Spleen (tissue), 11 donors: ENCODE measurements around the gene ARFGEF3. TPM values are rescaled to one million over a fixed set of nuclear protein-coding genes. Genes with fewer than 3 reads are reported as not detected.

ENCODE experiments used
- DNase-seq: peaks from one replicate; pipeline ENCODE4 v3.0.0-alpha.2; 2020
- H3K27ac ChIP-seq, 8 donors: fragments of 200-600 bp; sonication (generic) in 7 of 8; 1 replicate in 4 of 8; 2 replicates in 4 of 8; pipeline versions ENCODE4 v1.5.0 to v1.8.0; 2016 to 2021; ENCODE audit warnings: inconsistent platforms in 4 of 8, mild to moderate bottlenecking in 4 of 8, moderate library complexity in 1 of 8
- H3K27me3 ChIP-seq, 7 donors: fragments of 200-600 bp; sonication (generic) in 6 of 7; replicated peaks in 1 of 7; 1 replicate in 4 of 7; 2 replicates in 3 of 7; pipeline versions ENCODE4 v1.5.0 to v1.8.0; 2016 to 2021; ENCODE audit warnings: inconsistent platforms in 3 of 7, mild to moderate bottlenecking in 1 of 7
- H3K36me3 ChIP-seq, 6 donors: fragments of 200-600 bp; sonication (generic) in 5 of 6; 1 replicate in 4 of 6; 2 replicates in 2 of 6; pipeline versions ENCODE4 v1.5.0 to v1.8.0; 2016 to 2021; ENCODE audit warnings: inconsistent platforms in 2 of 6
- H3K4me1 ChIP-seq, 6 donors: fragments of 200-600 bp; sonication (generic) in 5 of 6; 1 replicate in 3 of 6; 2 replicates in 3 of 6; pipeline versions ENCODE4 v1.5.0 to v1.8.0; 2016 to 2021; ENCODE audit warnings: inconsistent platforms in 3 of 6
- H3K4me3 ChIP-seq, 8 donors: fragments of 200-600 bp; sonication (generic) in 7 of 8; 1 replicate in 4 of 8; 2 replicates in 4 of 8; pipeline versions ENCODE4 v1.5.0 to v1.8.0; 2016 to 2021; ENCODE audit warnings: inconsistent platforms in 4 of 8, mild to moderate bottlenecking in 4 of 8, moderate library complexity in 2 of 8
- H3K9me3 ChIP-seq, 8 donors: fragments of 200-600 bp; sonication (generic) in 7 of 8; 1 replicate in 4 of 8; 2 replicates in 4 of 8; pipeline versions ENCODE4 v1.5.0 to v1.8.0; 2016 to 2021; ENCODE audit warnings: inconsistent platforms in 4 of 8
- POLR2A ChIP-seq, 3 donors: fragments of 450-650 bp; IDR thresholded peaks; one replicate each; pipeline ENCODE4 v1.5.1; 2017; ENCODE audit warnings: antibody characterized with exemption in 3 of 3, mild to moderate bottlenecking in 1 of 3
- POLR2AphosphoS5 ChIP-seq, 3 donors: sonication (generic); formaldehyde crosslinking; IDR thresholded peaks; one replicate each; pipeline ENCODE4 v1.5.1; 2017; ENCODE audit warnings: antibody characterized with exemption in 3 of 3
- WGBS, 5 donors: extraction: QIAGEN DNeasy Blood & Tissue Kit in 3 of 5; methylation state at CpG; one replicate each; pipeline versions ENCODE4 v1.1.5 to v1.1.7; 2013 to 2018; 5-methylcytosine and 5-hydroxymethylcytosine counted together
- intact Hi-C: fragments of 100-400 bp; cut with DNase I; formaldehyde crosslinking; loops from one replicate; pipeline ENCODE4 v1.15.0; 2023; ENCODE audit warnings: low total_unique reads
- polyA plus RNA-seq, 3 donors: library from polyadenylated mRNA; stranded (reverse); fragments of 200-250 nt; gene quantifications; one replicate each; pipeline ENCODE4 v1.2.1, GENCODE V29; 2013
- total RNA-seq, 7 donors: library from RNA; depleted of rRNA in 3 of 7; stranded (reverse); fragments of >200 nt in 3 of 7; fragmentation: NEBNext Ultra II Directional in 4 of 7; extraction: Animal tissue kit (Norgen Biotek cat#: 25700) in 4 of 7; gene quantifications; one replicate each; pipeline versions ENCODE4 v1.1.0 to v1.2.1, GENCODE V29; 2016 to 2021
- TF ChIP-seq, protein P1 (sequence below), 11 experiments: fragments of 200-600 bp in 7 of 11; fragments of 450-650 bp in 4 of 11; sonication (generic) in 4 of 11; IDR thresholded peaks in 8 of 11; conservative IDR thresholded peaks in 3 of 11; 1 replicate in 7 of 11; 2 replicates in 4 of 11; pipeline versions ENCODE4 v1.4.0 to v1.8.0; 2016 to 2021; ENCODE audit warnings: antibody characterized with exemption in 11 of 11, inconsistent platforms in 4 of 11, mild to moderate bottlenecking in 1 of 11
- donor health status: healthy with polysubstance abuse.
- donor health status: DM: no; HTN: no; CAD: no; lungs with moderate emphysema.
- donor health status: DM: no; HTN: no; CAD: no.
- donor health status: Bipolar disorder and iron deficiency.
- donor health status: healthy.
- donor health status: DM: no; HTN: no; CAD: no.
- donor health status: DM: yes; HTN: yes; CAD: no.

Gene ARFGEF3
- total and polyA plus RNA-seq, 10 donors = 0.09 to 3.1 (median 1.7) TPM

DNA sequence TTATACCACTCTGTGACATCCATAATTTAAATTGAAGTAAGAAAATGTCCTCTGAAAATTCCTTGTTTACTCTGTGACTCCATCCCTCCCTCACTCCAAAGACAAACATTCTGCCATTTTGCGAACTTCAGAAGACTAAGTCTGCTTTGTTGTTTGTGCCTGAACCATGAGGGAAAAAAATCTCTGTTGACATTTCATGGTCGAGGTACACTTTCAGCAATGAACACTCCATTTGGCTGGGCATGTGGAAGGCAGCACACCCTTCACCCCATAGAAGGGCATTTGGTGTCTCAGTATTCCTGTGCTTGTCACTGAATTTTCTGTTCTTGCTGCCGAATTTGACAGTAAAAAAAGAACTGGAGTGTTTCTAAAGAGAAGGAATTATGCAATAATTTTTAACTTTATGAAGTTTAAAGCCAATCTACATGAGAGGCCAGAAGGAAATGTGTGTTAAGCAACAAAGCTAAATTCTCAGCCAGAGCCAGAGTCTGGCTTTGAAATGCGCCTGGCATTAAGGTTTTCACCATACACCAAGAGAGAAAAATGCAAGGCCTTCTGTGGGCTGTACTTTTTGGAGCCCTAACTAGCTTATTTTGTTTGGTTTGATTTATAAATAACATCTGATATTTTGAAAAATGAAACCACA lies 61.3 kb downstream of the ARFGEF3 start:
- H3K36me3 ChIP-seq = no peaks in the 10 kb centered on the region
- H3K27ac ChIP-seq = no peak overlapping the region
- 62 to 74% (median 69%) methylated on average over 4 of the region's 4 CpGs for WGBS, 5 donors
- no peaks in the 10 kb centered on the region for H3K4me1 ChIP-seq
- no peak for DNase-seq
- no peaks in the 10 kb centered on the region for H3K9me3 ChIP-seq
- no peak overlapping the region for H3K4me3 ChIP-seq
- intact Hi-C loops = no loop called here
- TF ChIP-seq POLR2A (IDR thresholded peaks at IDR 0.05) (no peak), POLR2AphosphoS5 (IDR thresholded peaks at IDR 0.05) (no peak)
- TF ChIP-seq, protein P1, sequence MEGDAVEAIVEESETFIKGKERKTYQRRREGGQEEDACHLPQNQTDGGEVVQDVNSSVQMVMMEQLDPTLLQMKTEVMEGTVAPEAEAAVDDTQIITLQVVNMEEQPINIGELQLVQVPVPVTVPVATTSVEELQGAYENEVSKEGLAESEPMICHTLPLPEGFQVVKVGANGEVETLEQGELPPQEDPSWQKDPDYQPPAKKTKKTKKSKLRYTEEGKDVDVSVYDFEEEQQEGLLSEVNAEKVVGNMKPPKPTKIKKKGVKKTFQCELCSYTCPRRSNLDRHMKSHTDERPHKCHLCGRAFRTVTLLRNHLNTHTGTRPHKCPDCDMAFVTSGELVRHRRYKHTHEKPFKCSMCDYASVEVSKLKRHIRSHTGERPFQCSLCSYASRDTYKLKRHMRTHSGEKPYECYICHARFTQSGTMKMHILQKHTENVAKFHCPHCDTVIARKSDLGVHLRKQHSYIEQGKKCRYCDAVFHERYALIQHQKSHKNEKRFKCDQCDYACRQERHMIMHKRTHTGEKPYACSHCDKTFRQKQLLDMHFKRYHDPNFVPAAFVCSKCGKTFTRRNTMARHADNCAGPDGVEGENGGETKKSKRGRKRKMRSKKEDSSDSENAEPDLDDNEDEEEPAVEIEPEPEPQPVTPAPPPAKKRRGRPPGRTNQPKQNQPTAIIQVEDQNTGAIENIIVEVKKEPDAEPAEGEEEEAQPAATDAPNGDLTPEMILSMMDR (IDR thresholded peaks at IDR 0.05 in 8 of 11, conservative IDR thresholded peaks at IDR 0.05 in 3 of 11) = no peak
- peaks cover 0 to 3% (median 0%) of the 10 kb centered on the region in 7 donors for H3K27me3 ChIP-seq

DNA sequence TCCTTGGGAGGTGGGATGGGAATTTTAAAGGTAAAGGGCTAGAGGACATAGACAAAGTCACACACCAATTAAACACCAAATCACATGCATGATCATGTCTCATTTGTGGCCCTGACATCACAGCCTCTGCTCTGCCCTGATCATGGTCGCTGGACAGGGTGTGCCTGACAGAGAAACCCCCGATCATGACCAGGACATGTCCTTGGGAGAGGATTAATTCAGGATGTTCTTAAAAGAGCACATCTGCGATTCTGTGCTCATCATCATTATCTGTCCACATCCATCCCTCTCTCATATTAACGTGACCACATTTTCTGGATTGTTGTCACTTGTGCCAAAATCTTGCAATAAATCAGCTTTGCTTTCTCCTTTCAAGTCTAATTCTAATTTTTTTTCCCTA lies 64.2 kb downstream of the ARFGEF3 start:
- no peak for DNase-seq
- Histone ChIP-seq H3K36me3 (no peaks in the 10 kb centered on the region), H3K9me3 (no peaks in the 10 kb centered on the region), H3K4me1 (no peaks in the 10 kb centered on the region), H3K27ac (no peak overlapping the region), H3K27me3 (peaks cover 0 to 3% (median 0%) of the 10 kb centered on the region in 7 donors), H3K4me3 (no peak overlapping the region)
- intact Hi-C loops = no loop called here
- WGBS, 5 donors = 58 to 82% (median 74%) methylated on average over 4 of the region's 4 CpGs
- TF ChIP-seq POLR2AphosphoS5 (IDR thresholded peaks at IDR 0.05) = no peak
- no peak for TF ChIP-seq POLR2A (IDR thresholded peaks at IDR 0.05)
- TF ChIP-seq, protein P1 (IDR thresholded peaks at IDR 0.05 in 8 of 11, conservative IDR thresholded peaks at IDR 0.05 in 3 of 11) = no peak

DNA sequence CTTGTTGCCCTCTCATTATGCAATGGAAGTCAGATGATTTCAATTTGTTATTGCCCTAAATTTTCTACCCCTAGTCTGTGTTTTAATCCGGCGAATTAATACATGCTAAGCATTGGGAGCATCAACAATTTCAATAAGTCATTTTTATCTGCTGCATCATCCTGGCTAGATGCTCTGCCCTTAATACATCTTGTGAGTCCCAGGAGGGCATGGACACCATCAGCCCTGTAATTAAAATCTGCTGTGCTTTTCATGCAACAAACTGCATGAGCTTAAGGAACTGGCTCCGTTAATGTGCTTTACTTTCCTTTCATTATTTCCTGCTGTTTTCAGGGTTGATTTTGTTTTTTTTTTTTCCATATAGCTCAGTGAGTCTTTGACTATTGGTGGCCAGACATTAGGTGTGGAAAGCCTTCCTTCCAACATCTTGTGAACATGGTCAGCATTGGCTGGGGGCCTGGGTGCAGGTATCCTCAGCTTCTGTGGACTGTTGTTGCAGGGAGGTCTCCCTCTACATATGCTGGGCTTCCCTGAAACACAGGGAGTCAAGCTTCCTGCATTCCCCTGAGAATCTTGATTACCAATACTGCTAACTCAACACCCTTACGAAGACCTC lies 65.1 kb downstream of the ARFGEF3 start:
- WGBS, 5 donors = 83 to 92% (median 90%) methylated on average over 4 of the region's 4 CpGs
- TF ChIP-seq, protein P1 (IDR thresholded peaks at IDR 0.05 in 8 of 11, conservative IDR thresholded peaks at IDR 0.05 in 3 of 11) = no peak
- TF ChIP-seq POLR2A (IDR thresholded peaks at IDR 0.05) (no peak), POLR2AphosphoS5 (IDR thresholded peaks at IDR 0.05) (no peak)
- no peak overlapping the region for H3K27ac ChIP-seq
- intact Hi-C loops = no loop called here
- no peaks in the 10 kb centered on the region for H3K36me3 ChIP-seq
- no peaks in the 10 kb centered on the region for H3K9me3 ChIP-seq
- peaks cover 0 to 3% (median 0%) of the 10 kb centered on the region in 7 donors for H3K27me3 ChIP-seq
- H3K4me1 ChIP-seq = no peaks in the 10 kb centered on the region
- no peak for DNase-seq
- H3K4me3 ChIP-seq = no peak overlapping the region

DNA sequence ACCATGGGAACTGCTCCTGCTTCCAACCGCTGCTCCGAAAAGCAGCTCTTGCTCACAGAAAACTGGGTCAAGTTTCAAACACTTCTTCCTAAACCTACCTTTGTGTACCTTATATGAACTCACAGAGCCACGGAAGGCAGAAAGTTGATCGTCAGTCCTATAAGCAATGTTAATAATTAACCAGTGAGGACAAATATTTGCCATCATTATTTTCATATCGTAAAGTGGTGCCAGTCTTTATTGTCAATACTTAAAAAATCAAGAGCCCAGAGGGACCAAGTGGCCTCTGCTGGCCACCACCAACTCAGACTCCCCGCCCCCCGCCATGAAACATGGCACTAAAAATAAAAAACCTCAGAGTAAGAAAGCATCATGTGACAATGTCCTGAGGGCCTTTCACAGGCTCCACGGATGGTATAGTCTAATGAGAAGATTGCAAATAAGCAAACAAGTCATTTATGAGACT lies 65.6 kb downstream of the ARFGEF3 start:
- no peak overlapping the region for H3K27ac ChIP-seq
- intact Hi-C loops = no loop called here
- H3K27me3 ChIP-seq = peaks cover 0 to 3% (median 0%) of the 10 kb centered on the region in 7 donors
- 85 to 96% (median 90%) methylated on average over 8 of the region's 8 CpGs for WGBS, 5 donors
- DNase-seq = no peak
- no peaks in the 10 kb centered on the region for H3K36me3 ChIP-seq
- no peaks in the 10 kb centered on the region for H3K9me3 ChIP-seq
- H3K4me3 ChIP-seq = no peak overlapping the region
- TF ChIP-seq, protein P1 (IDR thresholded peaks at IDR 0.05 in 8 of 11, conservative IDR thresholded peaks at IDR 0.05 in 3 of 11) = no peak
- TF ChIP-seq POLR2A (IDR thresholded peaks at IDR 0.05) (no peak), POLR2AphosphoS5 (IDR thresholded peaks at IDR 0.05) (no peak)
- H3K4me1 ChIP-seq = no peaks in the 10 kb centered on the region
